Astrocyte (in vitro differentiated cells and primary cell): ENCODE data around the gene ARNT2. TPM values are rescaled to one million over a fixed set of nuclear protein-coding genes. Genes with fewer than 3 reads are reported as not detected.

ENCODE experiments used
- DNase-seq: peaks from one replicate; pipeline ENCODE4 v3.0.0-alpha.2; 2010; ENCODE audit warnings: low read depth
- FAIRE-seq: peaks from 2 replicates; lab custom pipeline; 2011; peaks lifted over from hg19 to GRCh38; lab: Jason Lieb, UNC
- H2AFZ ChIP-seq: 2 replicates; pipeline ENCODE4 v1.6.0; 2012; ENCODE audit warnings: low read depth, low read length, inconsistent platforms
- H3K27ac ChIP-seq: 2 replicates; pipeline ENCODE4 v1.5.1; 2011; ENCODE audit warnings: low read depth, low read length, inconsistent platforms
- H3K27me3 ChIP-seq: 2 replicates; pipeline ENCODE4 v1.6.0; 2011; ENCODE audit warnings: low read length, inconsistent platforms; ENCODE audit not compliant: insufficient read depth
- H3K36me3 ChIP-seq: 2 replicates; pipeline ENCODE4 v1.5.1; 2011; ENCODE audit warnings: low read length, inconsistent platforms; ENCODE audit not compliant: insufficient read depth
- H3K4me1 ChIP-seq: 2 replicates; pipeline ENCODE4 v1.5.1; 2011; ENCODE audit warnings: low read length, inconsistent platforms; ENCODE audit not compliant: insufficient read depth
- H3K4me2 ChIP-seq: 2 replicates; pipeline ENCODE4 v1.6.0; 2012; ENCODE audit warnings: low read length, inconsistent platforms
- H3K4me3 ChIP-seq: 2 replicates; pipeline ENCODE4 v1.5.1; 2011; ENCODE audit warnings: low read depth, mild to moderate bottlenecking, low read length, inconsistent platforms; ENCODE audit not compliant: insufficient read depth
- H3K79me2 ChIP-seq: 2 replicates; pipeline ENCODE4 v1.6.0; 2012; ENCODE audit warnings: mild to moderate bottlenecking, low read length, inconsistent platforms; ENCODE audit not compliant: insufficient read depth
- H3K9ac ChIP-seq: 2 replicates; pipeline ENCODE4 v1.6.0; 2012; ENCODE audit warnings: mild to moderate bottlenecking, low read length, inconsistent platforms
- H3K9me3 ChIP-seq: 2 replicates; pipeline ENCODE4 v1.5.1; 2012; ENCODE audit warnings: low read depth, mild to moderate bottlenecking, low read length, inconsistent platforms; ENCODE audit not compliant: insufficient read depth
- H4K20me1 ChIP-seq: 2 replicates; pipeline ENCODE4 v1.6.0; 2012; ENCODE audit warnings: low read length, inconsistent platforms; ENCODE audit not compliant: insufficient read depth
- H3K27ac Mint-ChIP-seq: one replicate; pipeline ENCODE4 v1.8.0; 2021; ENCODE audit warnings: mild to moderate bottlenecking, mixed read lengths; ENCODE audit not compliant: unreplicated experiment
- H3K27me3 Mint-ChIP-seq: one replicate; pipeline ENCODE4 v1.8.0; 2021; ENCODE audit warnings: low read depth, mixed read lengths; ENCODE audit not compliant: unreplicated experiment
- H3K36me3 Mint-ChIP-seq: one replicate; pipeline ENCODE4 v1.8.0; 2021; ENCODE audit warnings: low read depth, mixed read lengths; ENCODE audit not compliant: unreplicated experiment
- H3K4me1 Mint-ChIP-seq: one replicate; pipeline ENCODE4 v1.8.0; 2021; ENCODE audit warnings: low read depth, mixed read lengths; ENCODE audit not compliant: unreplicated experiment
- H3K4me3 Mint-ChIP-seq: one replicate; pipeline ENCODE4 v1.8.0; 2021; ENCODE audit warnings: mild to moderate bottlenecking, moderate library complexity, mixed read lengths; ENCODE audit not compliant: unreplicated experiment
- H3K9me3 Mint-ChIP-seq: one replicate; pipeline ENCODE4 v1.8.0; 2021; ENCODE audit warnings: mild to moderate bottlenecking, mixed read lengths; ENCODE audit not compliant: unreplicated experiment
- CTCF ChIP-seq: IDR thresholded peaks from 2 replicates; pipeline ENCODE4 v1.5.1; 2011; ENCODE audit warnings: low read depth, mild to moderate bottlenecking, inconsistent platforms, low read length, moderate library complexity; ENCODE audit not compliant: insufficient read depth
- EZH2 ChIP-seq: IDR thresholded peaks from 2 replicates; pipeline ENCODE4 v1.6.1; 2012; ENCODE audit warnings: mild to moderate bottlenecking, low read length, inconsistent platforms; ENCODE audit not compliant: insufficient read depth
- total RNA-seq: library from RNA; stranded (reverse); gene quantifications from 2 replicates; pipeline ENCODE4 v1.2.1, GENCODE V29; 2021

The ARNT2 gene
- total RNA-seq, 1 donor from 2014 or later, result 3.5 TPM

DNA sequence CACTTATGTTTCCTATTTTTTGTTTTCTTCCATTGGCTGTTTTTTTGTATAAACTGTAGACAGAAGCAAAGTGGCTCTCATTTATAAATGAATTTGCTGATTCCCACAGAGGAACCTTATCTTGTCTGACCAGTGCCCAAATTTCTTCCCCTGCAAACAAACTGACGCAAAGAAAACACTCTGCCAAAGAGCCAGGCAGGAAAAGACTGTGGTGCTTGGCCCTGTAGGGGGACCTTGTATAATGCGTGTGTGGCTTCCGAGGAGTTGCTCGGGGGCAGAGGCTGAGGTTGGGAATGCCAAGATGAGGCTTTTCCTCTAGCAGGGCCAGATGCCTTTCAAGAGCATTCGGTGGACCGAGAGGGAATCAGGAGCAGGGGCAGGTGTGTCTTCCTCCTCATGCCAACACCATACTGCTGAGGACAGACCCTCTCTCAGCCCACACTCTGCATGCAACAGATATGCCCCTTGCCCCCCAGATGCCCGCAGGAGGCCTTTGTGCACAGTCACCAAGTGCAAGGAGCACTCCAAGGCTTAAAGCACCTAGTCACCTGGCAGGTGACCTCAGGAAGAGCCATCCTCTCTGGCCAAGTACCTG lies 186.7 kb downstream of the ARNT2 start:
- H3K9me3 ChIP-seq, result no peaks in the 10 kb centered on the region
- no peaks in the 10 kb centered on the region for H3K36me3 ChIP-seq
- Mint-ChIP-seq H3K9me3 (peaks cover 7% of the 10 kb centered on the region), H3K36me3 (no peaks in the 10 kb centered on the region), H3K27me3 (peaks cover 8% of the 10 kb centered on the region), H3K27ac (no peak overlapping the region), H3K4me1 (peaks cover 14% of the 10 kb centered on the region), H3K4me3 (no peak overlapping the region)
- no peak for DNase-seq
- no peaks in the 10 kb centered on the region for H3K79me2 ChIP-seq
- H3K27me3 ChIP-seq, result no peaks in the 10 kb centered on the region
- no peak overlapping the region for H3K4me3 ChIP-seq
- no peaks in the 10 kb centered on the region for H4K20me1 ChIP-seq
- no peak overlapping the region for H3K27ac ChIP-seq
- H3K4me2 ChIP-seq, result no peak overlapping the region
- no peak for FAIRE-seq
- H3K9ac ChIP-seq, result no peak overlapping the region
- no peak overlapping the region for H2AFZ ChIP-seq
- TF ChIP-seq EZH2 (no peak), CTCF (no peak)
- H3K4me1 ChIP-seq, result peaks cover 25% of the 10 kb centered on the region

- Histone ChIP-seq H3K9me3 (no peaks in the 10 kb centered on the region), H4K20me1 (no peaks in the 10 kb centered on the region), H3K27ac (no peak overlapping the region), H3K9ac (no peak overlapping the region), H3K27me3 (no peaks in the 10 kb centered on the region), H3K4me3 (no peak overlapping the region), H3K4me2 (no peak overlapping the region), H3K79me2 (no peaks in the 10 kb centered on the region), H3K36me3 (no peaks in the 10 kb centered on the region), H2AFZ (no peak overlapping the region), H3K4me1 (peaks cover 28% of the 10 kb centered on the region)
- Mint-ChIP-seq H3K4me1 (peaks cover 14% of the 10 kb centered on the region), H3K36me3 (no peaks in the 10 kb centered on the region), H3K27ac (no peak overlapping the region), H3K9me3 (peaks cover 7% of the 10 kb centered on the region), H3K27me3 (peaks cover 8% of the 10 kb centered on the region), H3K4me3 (no peak overlapping the region)
- no peak for FAIRE-seq
- TF ChIP-seq CTCF (no peak), EZH2 (no peak)
- DNase-seq, result no peak
These were observed 187.3 kb downstream of the ARNT2 start for GRCh38 chr15:80591471-80591870.
